ENCODE results near the gene PLCB1. TPM values are rescaled to one million over a fixed set of nuclear protein-coding genes. Genes with fewer than 3 reads are reported as not detected.

Gene PLCB1
- total RNA-seq, 1 donor from 2014 or later, result 6.3 TPM

GRCh38 chr20:8310618-8311017, 178.6 kb downstream of the PLCB1 start:
- DNase-seq (no peak), ATAC-seq (ENCODE audit: poor library complexity) (no peak)
- intact Hi-C loops (cut with DNase I), result no loop called here

GRCh38 chr20:8313073-8313472, 181.0 kb downstream of the PLCB1 start:
- DNase-seq, result no peak
- ATAC-seq (ENCODE audit: poor library complexity), result no peak
- intact Hi-C loops (cut with DNase I), result no loop called here

GRCh38 chr20:8315639-8316573, 183.8 kb downstream of the PLCB1 start:
- DNase-seq (no peak), ATAC-seq (ENCODE audit: poor library complexity) (no peak)
- intact Hi-C loops (cut with DNase I), result no loop called here

GRCh38 chr20:8317448-8317847, 185.4 kb downstream of the PLCB1 start:
- ATAC-seq (ENCODE audit: poor library complexity) (no peak), DNase-seq (no peak)
- intact Hi-C loops (cut with DNase I), result no loop called here

GRCh38 chr20:8318965-8319625, 187.0 kb downstream of the PLCB1 start:
- DNase-seq, result no peak
- intact Hi-C loops (cut with DNase I), result no loop called here
- ATAC-seq (ENCODE audit: poor library complexity), result no peak

- intact Hi-C loops (cut with DNase I), result no loop called here
- ATAC-seq (ENCODE audit: poor library complexity) (no peak), DNase-seq (no peak)
Measured at GRCh38 chr20:8320306-8320705, 188.2 kb downstream of the PLCB1 start.

- intact Hi-C loops (cut with DNase I), result no loop called here
- no peak for ATAC-seq (ENCODE audit: poor library complexity)
- DNase-seq, result no peak
Measured at GRCh38 chr20:8321001-8321400, 188.9 kb downstream of the PLCB1 start.

GRCh38 chr20:8322662-8323217, 190.7 kb downstream of the PLCB1 start:
- intact Hi-C loops (cut with DNase I), result no loop called here
- ATAC-seq (ENCODE audit: poor library complexity), result no peak
- DNase-seq, result no peak

- intact Hi-C loops (cut with DNase I), result no loop called here
- no peak for DNase-seq
Measured at GRCh38 chr20:8326191-8326590, 194.1 kb downstream of the PLCB1 start.

GRCh38 chr20:8326899-8327298, 194.8 kb downstream of the PLCB1 start:
- intact Hi-C loops (cut with DNase I), result no loop called here
- DNase-seq (no peak), ATAC-seq (ENCODE audit: poor library complexity) (no peak)

More at GRCh38 chr20:8326191-8326590, 194.1 kb downstream of the PLCB1 start:
- no peak for ATAC-seq (ENCODE audit: poor library complexity)

GRCh38 chr20:8328189-8328588, 196.1 kb downstream of the PLCB1 start:
- ATAC-seq (ENCODE audit: poor library complexity), result no peak
- DNase-seq, result no peak
- intact Hi-C loops (cut with DNase I), result no loop called here

GRCh38 chr20:8330319-8330784, 198.3 kb downstream of the PLCB1 start:
- intact Hi-C loops (cut with DNase I), result no loop called here
- DNase-seq (no peak), ATAC-seq (ENCODE audit: poor library complexity) (no peak)

- intact Hi-C loops (cut with DNase I), result no loop called here
- no peak for ATAC-seq (ENCODE audit: poor library complexity)
Measured at GRCh38 chr20:8330785-8331695, 199.0 kb downstream of the PLCB1 start.

GRCh38 chr20:8331740-8332412, 199.8 kb downstream of the PLCB1 start:
- DNase-seq, result peak; percentile 41
- peak; percentile 34 for ATAC-seq (ENCODE audit: poor library complexity)
- intact Hi-C loops (cut with DNase I), result no loop called here

More at GRCh38 chr20:8330785-8331695, 199.0 kb downstream of the PLCB1 start:
- DNase-seq, result no peak

- DNase-seq, result no peak
- intact Hi-C loops (cut with DNase I), result no loop called here
- no peak for ATAC-seq (ENCODE audit: poor library complexity)
Measured at GRCh38 chr20:8334641-8335040, 202.6 kb downstream of the PLCB1 start.

- intact Hi-C loops (cut with DNase I), result no loop called here
- DNase-seq (no peak), ATAC-seq (ENCODE audit: poor library complexity) (no peak)
Measured at GRCh38 chr20:8335059-8335458, 203.0 kb downstream of the PLCB1 start.

GRCh38 chr20:8335495-8336195, 203.6 kb downstream of the PLCB1 start:
- no peak for DNase-seq
- intact Hi-C loops (cut with DNase I), result no loop called here
- no peak for ATAC-seq (ENCODE audit: poor library complexity)
